Measurements from ENCODE around the gene METAP2.
"Not testable (repeated sequence)": the region's sequence is repeated elsewhere in the genome, so short reads cannot be mapped to it uniquely, and the experiment has no call there.

The METAP2 gene

GRCh38 chr12:95481072-95481471 lies 7.1 kb downstream of the METAP2 start:
- H3K79me2 ChIP-seq (ENCODE audit: insufficient read depth, low read length), result peaks cover 51% of the 10 kb centered on the region
- TF ChIP-seq EZH2 (IDR thresholded peaks at IDR 0.05; ENCODE audit: borderline replicate concordance, low read length), result no peak
- TF ChIP-seq, protein P1, sequence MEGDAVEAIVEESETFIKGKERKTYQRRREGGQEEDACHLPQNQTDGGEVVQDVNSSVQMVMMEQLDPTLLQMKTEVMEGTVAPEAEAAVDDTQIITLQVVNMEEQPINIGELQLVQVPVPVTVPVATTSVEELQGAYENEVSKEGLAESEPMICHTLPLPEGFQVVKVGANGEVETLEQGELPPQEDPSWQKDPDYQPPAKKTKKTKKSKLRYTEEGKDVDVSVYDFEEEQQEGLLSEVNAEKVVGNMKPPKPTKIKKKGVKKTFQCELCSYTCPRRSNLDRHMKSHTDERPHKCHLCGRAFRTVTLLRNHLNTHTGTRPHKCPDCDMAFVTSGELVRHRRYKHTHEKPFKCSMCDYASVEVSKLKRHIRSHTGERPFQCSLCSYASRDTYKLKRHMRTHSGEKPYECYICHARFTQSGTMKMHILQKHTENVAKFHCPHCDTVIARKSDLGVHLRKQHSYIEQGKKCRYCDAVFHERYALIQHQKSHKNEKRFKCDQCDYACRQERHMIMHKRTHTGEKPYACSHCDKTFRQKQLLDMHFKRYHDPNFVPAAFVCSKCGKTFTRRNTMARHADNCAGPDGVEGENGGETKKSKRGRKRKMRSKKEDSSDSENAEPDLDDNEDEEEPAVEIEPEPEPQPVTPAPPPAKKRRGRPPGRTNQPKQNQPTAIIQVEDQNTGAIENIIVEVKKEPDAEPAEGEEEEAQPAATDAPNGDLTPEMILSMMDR (IDR thresholded peaks at IDR 0.05; ENCODE audit: low read length), result no peak
- peaks cover 80% of the 10 kb centered on the region for H3K36me3 ChIP-seq (ENCODE audit: insufficient read depth, low read length)
- H3K4me2 ChIP-seq (ENCODE audit: low read length), result no peak overlapping the region
- H3K9ac ChIP-seq (ENCODE audit: low read length), result no peak overlapping the region
- no peaks in the 10 kb centered on the region for H3K9me2 ChIP-seq (ENCODE audit: low read depth, low read length)
- H3F3A ChIP-seq (ENCODE audit: insufficient read depth, low read length), result no peaks in the 10 kb centered on the region
- H3K4me1 ChIP-seq (ENCODE audit: insufficient read depth, low read length, severe bottlenecking), result peaks cover 10% of the 10 kb centered on the region
- no peaks in the 10 kb centered on the region for H3K9me3 ChIP-seq (ENCODE audit: low read length)
- H3K27ac ChIP-seq (ENCODE audit: low read depth, low read length, poor library complexity, severe bottlenecking), result no peak overlapping the region
- no peak overlapping the region for H2AFZ ChIP-seq (ENCODE audit: low read length)
- no peaks in the 10 kb centered on the region for H4K20me1 ChIP-seq (ENCODE audit: insufficient read depth, low read length)
- H3K27me3 ChIP-seq (ENCODE audit: insufficient read depth, low read length), result no peaks in the 10 kb centered on the region
- H3K4me3 ChIP-seq (ENCODE audit: low read depth, low read length, poor library complexity, severe bottlenecking), result no peak overlapping the region

- no peaks in the 10 kb centered on the region for H3K9me3 ChIP-seq (ENCODE audit: low read length)
- H3K27ac ChIP-seq (ENCODE audit: low read depth, low read length, poor library complexity, severe bottlenecking), result no peak overlapping the region
- H3K4me1 ChIP-seq (ENCODE audit: insufficient read depth, low read length, severe bottlenecking), result peaks cover 9% of the 10 kb centered on the region
- H3K79me2 ChIP-seq (ENCODE audit: insufficient read depth, low read length), result peaks cover 46% of the 10 kb centered on the region
- H3K36me3 ChIP-seq (ENCODE audit: insufficient read depth, low read length), result peaks cover 80% of the 10 kb centered on the region
- H3K9me2 ChIP-seq (ENCODE audit: low read depth, low read length), result no peaks in the 10 kb centered on the region
- H3K27me3 ChIP-seq (ENCODE audit: insufficient read depth, low read length), result no peaks in the 10 kb centered on the region
- no peak for TF ChIP-seq EZH2 (IDR thresholded peaks at IDR 0.05; ENCODE audit: borderline replicate concordance, low read length)
- TF ChIP-seq, protein P1 (IDR thresholded peaks at IDR 0.05; ENCODE audit: low read length), result no peak
- H3K9ac ChIP-seq (ENCODE audit: low read length), result no peak overlapping the region
- H3F3A ChIP-seq (ENCODE audit: insufficient read depth, low read length), result no peaks in the 10 kb centered on the region
- H2AFZ ChIP-seq (ENCODE audit: low read length), result no peak overlapping the region
- no peak overlapping the region for H3K4me3 ChIP-seq (ENCODE audit: low read depth, low read length, poor library complexity, severe bottlenecking)
- H4K20me1 ChIP-seq (ENCODE audit: insufficient read depth, low read length), result no peaks in the 10 kb centered on the region
- no peak overlapping the region for H3K4me2 ChIP-seq (ENCODE audit: low read length)
Measured at GRCh38 chr12:95481888-95482287, 7.9 kb downstream of the METAP2 start.

- not testable (repeated sequence) for H3K4me3 ChIP-seq (ENCODE audit: low read depth, low read length, poor library complexity, severe bottlenecking); H3K27ac ChIP-seq (ENCODE audit: low read depth, low read length, poor library complexity, severe bottlenecking); H3K9ac ChIP-seq (ENCODE audit: low read length); H2AFZ ChIP-seq (ENCODE audit: low read length); H3K27me3 ChIP-seq (ENCODE audit: insufficient read depth, low read length); H4K20me1 ChIP-seq (ENCODE audit: insufficient read depth, low read length); H3K9me2 ChIP-seq (ENCODE audit: low read depth, low read length); H3K9me3 ChIP-seq (ENCODE audit: low read length); H3F3A ChIP-seq (ENCODE audit: insufficient read depth, low read length); H3K4me2 ChIP-seq (ENCODE audit: low read length); H3K4me1 ChIP-seq (ENCODE audit: insufficient read depth, low read length, severe bottlenecking)
- Histone ChIP-seq H3K79me2 (ENCODE audit: insufficient read depth, low read length) (peaks cover 41% of the 10 kb centered on the region), H3K36me3 (ENCODE audit: insufficient read depth, low read length) (peaks cover 79% of the 10 kb centered on the region)
Measured at GRCh38 chr12:95482564-95482963, 8.6 kb downstream of the METAP2 start.

DNA sequence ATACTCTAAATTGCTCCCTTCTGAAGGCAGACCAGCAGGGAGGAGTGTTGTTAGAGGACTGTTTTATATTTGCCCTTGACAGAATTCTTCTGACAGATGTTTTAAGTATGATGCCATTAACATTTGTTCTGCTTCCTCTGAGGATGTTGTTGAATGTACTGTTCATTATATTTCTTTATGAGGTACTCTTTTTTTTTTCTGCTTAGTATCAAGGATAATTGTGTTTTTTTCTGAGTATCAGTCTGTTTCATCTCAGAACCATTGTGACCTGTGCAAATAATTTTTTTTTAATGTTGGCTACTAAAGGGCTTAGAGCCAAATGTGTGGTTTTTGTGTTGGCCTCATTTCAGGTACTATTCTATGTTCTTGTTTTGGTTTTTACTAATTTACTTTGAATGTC lies 10.6 kb downstream of the METAP2 start:
- H3K27ac ChIP-seq (ENCODE audit: low read depth, low read length, poor library complexity, severe bottlenecking), result no peak overlapping the region
- H3K79me2 ChIP-seq (ENCODE audit: insufficient read depth, low read length), result peaks cover 25% of the 10 kb centered on the region

More for the DNA sequence above, 10.6 kb downstream of the METAP2 start:
- Histone ChIP-seq H3K9me2 (ENCODE audit: low read depth, low read length) (no peaks in the 10 kb centered on the region), H3K4me2 (ENCODE audit: low read length) (no peak overlapping the region), H4K20me1 (ENCODE audit: insufficient read depth, low read length) (no peaks in the 10 kb centered on the region), H3K4me3 (ENCODE audit: low read depth, low read length, poor library complexity, severe bottlenecking) (no peak overlapping the region), H3K4me1 (ENCODE audit: insufficient read depth, low read length, severe bottlenecking) (peaks cover 4% of the 10 kb centered on the region), H3F3A (ENCODE audit: insufficient read depth, low read length) (no peaks in the 10 kb centered on the region), H3K9ac (ENCODE audit: low read length) (no peak overlapping the region), H3K36me3 (ENCODE audit: insufficient read depth, low read length) (peaks cover 77% of the 10 kb centered on the region), H3K9me3 (ENCODE audit: low read length) (no peaks in the 10 kb centered on the region), H3K27me3 (ENCODE audit: insufficient read depth, low read length) (no peaks in the 10 kb centered on the region), H2AFZ (ENCODE audit: low read length) (no peak overlapping the region)
- TF ChIP-seq, protein P1 (IDR thresholded peaks at IDR 0.05; ENCODE audit: low read length), result no peak
- TF ChIP-seq EZH2 (IDR thresholded peaks at IDR 0.05; ENCODE audit: borderline replicate concordance, low read length), result no peak
